ENCODE results near the gene WIPI1.
A peak's percentile ranks its signal among the peaks of the same experiment; 100 is the strongest.
"Not testable (repeated sequence)": the region's sequence is repeated elsewhere in the genome, so short reads cannot be mapped to it uniquely, and the experiment has no call there.

The WIPI1 gene

DNA sequence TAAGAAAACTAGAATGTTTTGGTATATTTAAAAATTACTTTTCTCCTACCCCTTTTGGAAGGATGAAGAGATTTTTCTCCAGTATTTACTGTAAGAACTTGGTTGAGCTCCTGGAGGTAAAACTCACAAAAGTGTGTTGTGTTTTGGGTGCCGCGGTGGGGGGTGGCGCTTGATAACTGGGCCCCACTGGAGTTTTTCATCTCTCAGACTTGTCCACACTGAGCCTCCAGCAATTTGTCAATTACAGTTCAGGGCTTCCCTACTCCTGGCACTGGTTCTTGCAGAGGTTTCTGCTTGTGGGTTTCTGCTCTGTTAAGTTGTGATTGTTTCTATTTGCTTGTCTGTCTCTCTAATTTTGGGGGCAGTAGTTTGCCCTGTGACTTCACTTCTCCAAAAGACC lies 40.0 kb downstream of the WIPI1 start:
- peaks cover 46% of the 10 kb centered on the region for H3K9me3 ChIP-seq (ENCODE audit: control insufficient read depth, low read length)
- no peak overlapping the region for H2AK5ac ChIP-seq (ENCODE audit: low read length, severe bottlenecking)
- H3K4me1 ChIP-seq (ENCODE audit: control insufficient read depth, insufficient read depth, low read depth, low read length) = no peaks in the 10 kb centered on the region
- no peak overlapping the region for H3K4me3 ChIP-seq (ENCODE audit: insufficient read depth in 1 of 2, low read depth in 1 of 2, low read length in 2 of 2)
- 94% methylated on average over 3 of the region's 3 CpGs for WGBS
- no peak overlapping the region for H3K9ac ChIP-seq (ENCODE audit: low read length)
- no peak overlapping the region for H3K4ac ChIP-seq (ENCODE audit: low read depth in 1 of 2, low read length in 2 of 2)
- H3K79me1 ChIP-seq (replicated peaks; ENCODE audit: low read length, poor library complexity, severe bottlenecking) = no peaks in the 10 kb centered on the region
- H2BK5ac ChIP-seq (ENCODE audit: low read depth, low read length, poor library complexity, severe bottlenecking) = no peak overlapping the region
- H3K27ac ChIP-seq (ENCODE audit: low read length, poor library complexity, severe bottlenecking) = no peak overlapping the region
- DNase-seq = no peak
- H3K18ac ChIP-seq (ENCODE audit: low read depth in 1 of 2, low read length in 2 of 2) = no peak overlapping the region
- peaks cover 18 to 39% of the 10 kb centered on the region in 2 experiments for H3K36me3 ChIP-seq (ENCODE audit: control insufficient read depth in 1 of 2, insufficient read depth in 2 of 2, low read depth in 1 of 2, low read length in 2 of 2)
- no peak overlapping the region for H2BK120ac ChIP-seq (ENCODE audit: low read depth, low read length)
- no peaks in the 10 kb centered on the region for H3K27me3 ChIP-seq (ENCODE audit: control insufficient read depth in 1 of 2, insufficient read depth in 1 of 2, low read length in 2 of 2)
- no peak overlapping the region for H3K4me2 ChIP-seq (ENCODE audit: low read length, poor library complexity, severe bottlenecking)
- no peak overlapping the region for H2BK12ac ChIP-seq (ENCODE audit: low read length in 2 of 2)
- H4K8ac ChIP-seq (ENCODE audit: low read length) = no peak overlapping the region
- H4K91ac ChIP-seq (ENCODE audit: low read length) = no peak overlapping the region
- H3K23ac ChIP-seq (ENCODE audit: low read length in 2 of 2) = no peak overlapping the region
- no peak overlapping the region for H2BK15ac ChIP-seq (ENCODE audit: low read depth, poor library complexity, severe bottlenecking)
- H2AFZ ChIP-seq (ENCODE audit: low read depth, low read length) = no peak overlapping the region
- H3K14ac ChIP-seq (ENCODE audit: low read length in 2 of 2) = no peak overlapping the region

DNA sequence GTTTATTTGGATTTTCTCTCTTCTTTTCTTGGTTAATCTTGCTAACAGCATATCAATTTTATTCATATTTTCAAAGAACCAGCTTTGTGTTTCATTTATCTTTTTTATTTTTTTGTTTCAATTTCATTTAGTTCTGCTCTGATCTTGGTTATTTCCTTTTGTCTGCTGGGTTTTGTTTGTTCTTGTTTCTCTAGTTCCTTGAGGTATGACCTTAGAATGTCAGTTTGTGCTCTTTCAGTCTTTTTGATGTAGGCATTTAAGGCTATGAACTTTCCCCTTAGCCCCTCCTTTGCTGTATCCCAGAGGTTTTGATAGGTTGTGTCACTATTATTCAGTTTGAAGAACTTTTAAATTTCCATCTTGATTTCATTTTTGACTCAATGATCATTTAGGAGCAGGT lies 42.4 kb downstream of the WIPI1 start:
- H3K18ac ChIP-seq (ENCODE audit: low read depth in 1 of 2, low read length in 2 of 2); H4K91ac ChIP-seq (ENCODE audit: low read length); H2AK5ac ChIP-seq (ENCODE audit: low read length, severe bottlenecking); H2BK15ac ChIP-seq (ENCODE audit: low read depth, poor library complexity, severe bottlenecking); H2BK5ac ChIP-seq (ENCODE audit: low read depth, low read length, poor library complexity, severe bottlenecking); H3K23ac ChIP-seq (ENCODE audit: low read length in 2 of 2); H3K4me3 ChIP-seq (ENCODE audit: insufficient read depth in 1 of 2, low read depth in 1 of 2, low read length in 2 of 2); H2BK12ac ChIP-seq (ENCODE audit: low read length in 2 of 2); H3K4me2 ChIP-seq (ENCODE audit: low read length, poor library complexity, severe bottlenecking); H3K14ac ChIP-seq (ENCODE audit: low read length in 2 of 2); H3K9ac ChIP-seq (ENCODE audit: low read length); DNase-seq; H3K27me3 ChIP-seq (ENCODE audit: control insufficient read depth in 1 of 2, insufficient read depth in 1 of 2, low read length in 2 of 2); H2AFZ ChIP-seq (ENCODE audit: low read depth, low read length); H3K79me1 ChIP-seq (replicated peaks; ENCODE audit: low read length, poor library complexity, severe bottlenecking); H4K8ac ChIP-seq (ENCODE audit: low read length); H3K27ac ChIP-seq (ENCODE audit: low read length, poor library complexity, severe bottlenecking); H3K4me1 ChIP-seq (ENCODE audit: control insufficient read depth, insufficient read depth, low read depth, low read length); H3K4ac ChIP-seq (ENCODE audit: low read depth in 1 of 2, low read length in 2 of 2); H2BK120ac ChIP-seq (ENCODE audit: low read depth, low read length): not testable (repeated sequence)
- peaks cover 5 to 17% of the 10 kb centered on the region in 2 experiments for H3K36me3 ChIP-seq (ENCODE audit: control insufficient read depth in 1 of 2, insufficient read depth in 2 of 2, low read depth in 1 of 2, low read length in 2 of 2)
- H3K9me3 ChIP-seq (ENCODE audit: control insufficient read depth, low read length) = peaks cover 31% of the 10 kb centered on the region

DNA sequence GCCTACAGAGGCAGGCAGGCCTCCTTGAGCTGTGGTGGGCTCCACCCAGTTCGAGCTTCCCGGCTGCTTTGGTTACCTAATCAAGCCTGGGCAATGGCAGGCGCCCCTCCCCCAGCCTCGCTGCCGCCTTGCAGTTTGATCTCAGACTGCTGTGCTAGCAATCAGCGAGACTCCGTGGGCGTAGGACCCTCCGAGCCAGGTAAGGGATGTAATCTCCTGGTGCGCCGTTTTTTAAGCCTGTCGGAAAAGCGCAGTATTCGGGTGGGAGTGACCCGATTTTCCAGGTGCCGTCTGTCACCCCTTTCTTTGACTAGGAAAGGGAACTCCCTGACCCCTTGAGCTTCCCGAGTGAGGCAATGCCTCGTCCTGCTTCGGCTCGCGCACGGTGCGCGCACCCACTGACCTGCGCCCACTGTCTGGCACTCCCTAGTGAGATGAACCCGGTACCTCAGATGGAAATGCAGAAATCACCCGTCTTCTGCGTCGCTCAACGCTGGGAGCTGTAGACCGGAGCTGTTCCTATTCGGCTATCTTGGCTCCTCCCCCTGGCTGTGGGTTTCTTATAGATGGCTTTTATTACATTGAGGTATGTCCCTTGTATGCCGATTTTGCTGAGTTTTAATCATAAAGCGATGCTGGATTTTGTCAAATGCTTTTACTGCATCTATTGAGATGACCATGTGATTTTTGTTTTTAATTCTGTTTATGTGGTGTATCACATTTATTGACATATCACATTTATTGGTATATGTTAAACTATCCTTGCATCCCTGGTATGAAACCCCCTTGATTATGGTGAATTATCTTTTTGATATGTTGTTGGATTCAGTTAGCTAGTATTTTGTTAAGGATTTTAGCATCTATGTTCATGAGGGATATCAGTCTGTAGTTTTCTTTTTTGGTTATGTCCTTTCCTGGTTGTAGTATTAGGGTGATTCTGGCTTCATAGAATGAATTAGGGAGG lies 43.4 kb downstream of the WIPI1 start:
- not testable (repeated sequence) for H3K79me1 ChIP-seq (replicated peaks; ENCODE audit: low read length, poor library complexity, severe bottlenecking); H2AK5ac ChIP-seq (ENCODE audit: low read length, severe bottlenecking); H2BK12ac ChIP-seq (ENCODE audit: low read length in 2 of 2); H3K4me2 ChIP-seq (ENCODE audit: low read length, poor library complexity, severe bottlenecking); H3K36me3 ChIP-seq (ENCODE audit: control insufficient read depth in 1 of 2, insufficient read depth in 2 of 2, low read depth in 1 of 2, low read length in 2 of 2); H2AFZ ChIP-seq (ENCODE audit: low read depth, low read length); H3K14ac ChIP-seq (ENCODE audit: low read length in 2 of 2); H2BK5ac ChIP-seq (ENCODE audit: low read depth, low read length, poor library complexity, severe bottlenecking); H4K8ac ChIP-seq (ENCODE audit: low read length); H3K23ac ChIP-seq (ENCODE audit: low read length in 2 of 2); H3K9ac ChIP-seq (ENCODE audit: low read length); H3K4ac ChIP-seq (ENCODE audit: low read depth in 1 of 2, low read length in 2 of 2); H3K4me1 ChIP-seq (ENCODE audit: control insufficient read depth, insufficient read depth, low read depth, low read length); H3K18ac ChIP-seq (ENCODE audit: low read depth in 1 of 2, low read length in 2 of 2); H2BK15ac ChIP-seq (ENCODE audit: low read depth, poor library complexity, severe bottlenecking); H3K27ac ChIP-seq (ENCODE audit: low read length, poor library complexity, severe bottlenecking); H4K91ac ChIP-seq (ENCODE audit: low read length); H2BK120ac ChIP-seq (ENCODE audit: low read depth, low read length); H3K27me3 ChIP-seq (ENCODE audit: control insufficient read depth in 1 of 2, insufficient read depth in 1 of 2, low read length in 2 of 2)
- Histone ChIP-seq H3K9me3 (ENCODE audit: control insufficient read depth, low read length) (peaks cover 24% of the 10 kb centered on the region), H3K4me3 (ENCODE audit: insufficient read depth in 1 of 2, low read depth in 1 of 2, low read length in 2 of 2) (peak overlapping the region in 1 of 2 experiments; percentile 33)
- 11% methylated on average over 19 of the region's 34 CpGs for WGBS
- DNase-seq = peak; percentile 29

DNA sequence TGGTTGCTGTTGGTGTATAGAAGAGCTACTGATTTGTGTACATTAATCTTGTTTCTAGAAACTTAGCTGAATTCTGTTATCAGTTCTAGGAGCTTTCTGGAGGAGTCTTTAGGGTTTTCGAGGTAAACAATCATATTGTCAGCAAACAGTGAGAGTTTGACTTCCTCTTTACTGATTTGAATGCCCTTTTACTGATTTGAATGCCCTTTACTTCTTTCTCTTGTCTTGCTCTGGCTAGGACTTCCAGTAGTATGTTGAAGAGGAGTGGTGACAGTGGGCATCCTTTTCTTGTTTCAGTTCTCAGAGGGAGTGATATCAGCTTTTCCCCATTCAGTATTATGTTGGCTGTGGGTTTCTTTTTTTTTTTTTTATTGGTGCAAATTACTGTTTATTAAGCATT lies 49.6 kb downstream of the WIPI1 start:
- H2AK5ac ChIP-seq (ENCODE audit: low read length, severe bottlenecking); H3K18ac ChIP-seq (ENCODE audit: low read depth in 1 of 2, low read length in 2 of 2); H2AFZ ChIP-seq (ENCODE audit: low read depth, low read length); H3K4me3 ChIP-seq (ENCODE audit: insufficient read depth in 1 of 2, low read depth in 1 of 2, low read length in 2 of 2); DNase-seq; H2BK5ac ChIP-seq (ENCODE audit: low read depth, low read length, poor library complexity, severe bottlenecking); H3K4me1 ChIP-seq (ENCODE audit: control insufficient read depth, insufficient read depth, low read depth, low read length); H2BK15ac ChIP-seq (ENCODE audit: low read depth, poor library complexity, severe bottlenecking); H2BK120ac ChIP-seq (ENCODE audit: low read depth, low read length); H3K9ac ChIP-seq (ENCODE audit: low read length); H3K27ac ChIP-seq (ENCODE audit: low read length, poor library complexity, severe bottlenecking); H3K27me3 ChIP-seq (ENCODE audit: control insufficient read depth in 1 of 2, insufficient read depth in 1 of 2, low read length in 2 of 2); H3K36me3 ChIP-seq (ENCODE audit: control insufficient read depth in 1 of 2, insufficient read depth in 2 of 2, low read depth in 1 of 2, low read length in 2 of 2); H3K4ac ChIP-seq (ENCODE audit: low read depth in 1 of 2, low read length in 2 of 2); H4K8ac ChIP-seq (ENCODE audit: low read length); H3K9me3 ChIP-seq (ENCODE audit: control insufficient read depth, low read length); H4K91ac ChIP-seq (ENCODE audit: low read length); H3K23ac ChIP-seq (ENCODE audit: low read length in 2 of 2); H3K14ac ChIP-seq (ENCODE audit: low read length in 2 of 2); H3K79me1 ChIP-seq (replicated peaks; ENCODE audit: low read length, poor library complexity, severe bottlenecking); H2BK12ac ChIP-seq (ENCODE audit: low read length in 2 of 2); H3K4me2 ChIP-seq (ENCODE audit: low read length, poor library complexity, severe bottlenecking): not testable (repeated sequence)
- WGBS = 100% methylated on average over 1 of the region's 1 CpG
